SK-N-SH treated with all-trans-retinoic acid at 6 μM for 48 hours (cell line): Measurements from ENCODE around the gene CHRM4.

Experiments used
- ARNTL ChIP-seq: fragments of 450-650 bp; formaldehyde crosslinking; IDR thresholded peaks from 2 replicates; pipeline ENCODE4 v1.5.0; 2020; ENCODE audit warnings: low read depth, mild to moderate bottlenecking, moderate library complexity, borderline replicate concordance
- CSDC2 ChIP-seq: fragments of 250-450 bp; sonication (Bioruptor Pico); IDR thresholded peaks from 2 replicates; pipeline ENCODE4 v1.5.0; 2020; ENCODE audit warnings: mild to moderate bottlenecking, moderate library complexity
- GLIS3 ChIP-seq: fragments of 250-450 bp; sonication (Bioruptor Pico); IDR thresholded peaks from 2 replicates; pipeline ENCODE4 v1.5.0; 2020; ENCODE audit warnings: mild to moderate bottlenecking, moderate library complexity
- OSR1 ChIP-seq: fragments of 250-450 bp; sonication (Bioruptor Pico); IDR thresholded peaks from 2 replicates; pipeline ENCODE4 v1.8.0; 2022; ENCODE audit warnings: moderate library complexity, mild to moderate bottlenecking, inconsistent platforms
- PATZ1 ChIP-seq: fragments of 250-450 bp; sonication (Bioruptor Pico); IDR thresholded peaks from 2 replicates; pipeline ENCODE4 v1.8.0; 2020; ENCODE audit warnings: mild to moderate bottlenecking, moderate library complexity, borderline replicate concordance
- PPARA ChIP-seq: fragments of 250-450 bp; sonication (Bioruptor Pico); IDR thresholded peaks from 2 replicates; pipeline ENCODE4 v1.5.0; 2020; ENCODE audit warnings: mild to moderate bottlenecking, borderline replicate concordance
- RARB ChIP-seq: fragments of 250-450 bp; sonication (Bioruptor Pico); IDR thresholded peaks from 2 replicates; pipeline ENCODE4 v1.8.0; 2021; ENCODE audit warnings: mild to moderate bottlenecking, moderate library complexity
- SNAI2 ChIP-seq: fragments of 250-450 bp; sonication (Bioruptor Pico); IDR thresholded peaks from 2 replicates; pipeline ENCODE4 v1.5.0; 2020; ENCODE audit warnings: mild to moderate bottlenecking, moderate library complexity
- TCF4 ChIP-seq: fragments of 250-450 bp; sonication (Bioruptor Pico); IDR thresholded peaks from 2 replicates; pipeline ENCODE4 v1.8.0; 2021; ENCODE audit warnings: mild to moderate bottlenecking, moderate library complexity, borderline replicate concordance
- ZFP3 ChIP-seq: fragments of 250-450 bp; sonication (Bioruptor Pico); IDR thresholded peaks from 2 replicates; pipeline ENCODE4 v1.5.0; 2020; ENCODE audit warnings: mild to moderate bottlenecking, moderate library complexity
- ZFP30 ChIP-seq: fragments of 450-650 bp; formaldehyde crosslinking; IDR thresholded peaks from 2 replicates; pipeline ENCODE4 v1.5.0; 2022; ENCODE audit warnings: mild to moderate bottlenecking, moderate library complexity

- TF ChIP-seq CSDC2 (CRISPR knock-in tag), result no peak
- TF ChIP-seq ARNTL (CRISPR knock-in tag), result no peak
- no peak for TF ChIP-seq TCF4 (CRISPR knock-in tag)
- no peak for TF ChIP-seq SNAI2 (CRISPR knock-in tag)
- TF ChIP-seq ZFP3 (CRISPR knock-in tag), result no peak
- no peak for TF ChIP-seq GLIS3 (CRISPR knock-in tag)
- no peak for TF ChIP-seq PATZ1
- TF ChIP-seq RARB (CRISPR knock-in tag), result no peak
- TF ChIP-seq OSR1 (CRISPR knock-in tag), result no peak
- no peak for TF ChIP-seq PPARA (CRISPR knock-in tag)
- no peak for TF ChIP-seq ZFP30 (CRISPR knock-in tag)
These were observed 14.3 kb downstream of the CHRM4 start for GRCh38 chr11:46377290-46377689.
